Superior temporal gyrus (tissue), 1 donor: ENCODE results near the gene HERC2.
"Not testable (repeated sequence)": the region's sequence is repeated elsewhere in the genome, so short reads cannot be mapped to it uniquely, and the experiment has no call there.

Experiments
- DNase-seq: peaks from one replicate; pipeline ENCODE4 v3.0.0-alpha.2; 2016; ENCODE audit errors: extremely low spot score

Gene HERC2

GRCh38 chr15:28322129-28322588, at the start of gene HERC2:
HERC2 (minus strand) TSS chr15:28322179; CDS start chr15:28321433, 746 bp downstream.
- not testable (repeated sequence) for DNase-seq

- DNase-seq: not testable (repeated sequence)
These were observed 43.5 kb upstream of the HERC2 start for GRCh38 chr15:28365502-28365901.

- DNase-seq: not testable (repeated sequence)
These were observed 36.0 kb upstream of the HERC2 start, which contains the start of gene GOLGA6L24 for GRCh38 chr15:28357984-28358383. GOLGA6L24 (minus strand) TSS chr15:28358084; CDS start chr15:28358023, 61 bp downstream.

GRCh38 chr15:28321358-28322078, 461 bp downstream of the HERC2 start:
- not testable (repeated sequence) for DNase-seq

- not testable (repeated sequence) for DNase-seq
These were observed 2.3 kb downstream of the HERC2 start for GRCh38 chr15:28319725-28320124.

GRCh38 chr15:28318828-28319227, 3.2 kb downstream of the HERC2 start:
- DNase-seq: not testable (repeated sequence)

GRCh38 chr15:28318122-28318521, 3.9 kb downstream of the HERC2 start:
- not testable (repeated sequence) for DNase-seq

GRCh38 chr15:28316958-28317357, 5.0 kb downstream of the HERC2 start:
- not testable (repeated sequence) for DNase-seq

GRCh38 chr15:28310454-28310853, 11.5 kb downstream of the HERC2 start:
- DNase-seq: not testable (repeated sequence)

GRCh38 chr15:28308718-28309117, 13.3 kb downstream of the HERC2 start:
- not testable (repeated sequence) for DNase-seq

GRCh38 chr15:28305700-28306099, 16.3 kb downstream of the HERC2 start:
- DNase-seq: not testable (repeated sequence)

- DNase-seq: not testable (repeated sequence)
These were observed 24.5 kb downstream of the HERC2 start for GRCh38 chr15:28297434-28297833.

- DNase-seq: not testable (repeated sequence)
These were observed 25.2 kb downstream of the HERC2 start for GRCh38 chr15:28296814-28297213.

GRCh38 chr15:28295009-28295563, 26.9 kb downstream of the HERC2 start:
- DNase-seq: not testable (repeated sequence)

GRCh38 chr15:28294560-28294959, 27.4 kb downstream of the HERC2 start:
- DNase-seq: not testable (repeated sequence)

GRCh38 chr15:28289694-28290463, 32.1 kb downstream of the HERC2 start:
- no peak for DNase-seq

GRCh38 chr15:28288830-28289693, 32.9 kb downstream of the HERC2 start:
- not testable (repeated sequence) for DNase-seq

GRCh38 chr15:28286659-28287058, 35.3 kb downstream of the HERC2 start:
- not testable (repeated sequence) for DNase-seq

- no peak for DNase-seq
These were observed 35.9 kb downstream of the HERC2 start for GRCh38 chr15:28286031-28286430.

GRCh38 chr15:28281876-28282275, 40.1 kb downstream of the HERC2 start:
- no peak for DNase-seq

- no peak for DNase-seq
These were observed 47.3 kb downstream of the HERC2 start for GRCh38 chr15:28274635-28275034.
